ENCODE data around the gene OR2Z1.

The OR2Z1 gene, protein sequence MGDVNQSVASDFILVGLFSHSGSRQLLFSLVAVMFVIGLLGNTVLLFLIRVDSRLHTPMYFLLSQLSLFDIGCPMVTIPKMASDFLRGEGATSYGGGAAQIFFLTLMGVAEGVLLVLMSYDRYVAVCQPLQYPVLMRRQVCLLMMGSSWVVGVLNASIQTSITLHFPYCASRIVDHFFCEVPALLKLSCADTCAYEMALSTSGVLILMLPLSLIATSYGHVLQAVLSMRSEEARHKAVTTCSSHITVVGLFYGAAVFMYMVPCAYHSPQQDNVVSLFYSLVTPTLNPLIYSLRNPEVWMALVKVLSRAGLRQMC

DNA sequence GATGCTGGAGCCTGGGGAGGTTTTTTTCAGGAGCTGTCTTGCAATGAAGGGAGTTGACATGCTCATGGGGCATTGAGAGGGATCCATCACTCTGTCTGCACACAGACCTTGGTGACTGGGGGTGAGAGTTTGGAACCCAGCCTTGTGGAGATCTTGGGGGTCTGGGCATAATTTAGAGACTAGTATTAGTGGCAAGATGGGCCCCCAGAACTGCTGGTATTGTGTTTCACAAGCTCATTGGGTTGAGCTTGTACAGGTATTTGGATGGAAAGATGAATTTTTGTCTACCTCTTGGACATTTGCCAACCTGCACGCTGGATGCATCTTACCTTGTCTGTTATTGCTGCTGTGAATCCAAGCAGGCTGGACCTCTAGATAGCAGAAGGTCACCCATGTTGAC, at the start of gene OR2Z1:
OR2Z1 (plus strand) TSS at position 301 of the 400 bp plus-strand sequence. CDS start 9,395 bp downstream, outside the sequence.
- TF ChIP-seq, protein P1, sequence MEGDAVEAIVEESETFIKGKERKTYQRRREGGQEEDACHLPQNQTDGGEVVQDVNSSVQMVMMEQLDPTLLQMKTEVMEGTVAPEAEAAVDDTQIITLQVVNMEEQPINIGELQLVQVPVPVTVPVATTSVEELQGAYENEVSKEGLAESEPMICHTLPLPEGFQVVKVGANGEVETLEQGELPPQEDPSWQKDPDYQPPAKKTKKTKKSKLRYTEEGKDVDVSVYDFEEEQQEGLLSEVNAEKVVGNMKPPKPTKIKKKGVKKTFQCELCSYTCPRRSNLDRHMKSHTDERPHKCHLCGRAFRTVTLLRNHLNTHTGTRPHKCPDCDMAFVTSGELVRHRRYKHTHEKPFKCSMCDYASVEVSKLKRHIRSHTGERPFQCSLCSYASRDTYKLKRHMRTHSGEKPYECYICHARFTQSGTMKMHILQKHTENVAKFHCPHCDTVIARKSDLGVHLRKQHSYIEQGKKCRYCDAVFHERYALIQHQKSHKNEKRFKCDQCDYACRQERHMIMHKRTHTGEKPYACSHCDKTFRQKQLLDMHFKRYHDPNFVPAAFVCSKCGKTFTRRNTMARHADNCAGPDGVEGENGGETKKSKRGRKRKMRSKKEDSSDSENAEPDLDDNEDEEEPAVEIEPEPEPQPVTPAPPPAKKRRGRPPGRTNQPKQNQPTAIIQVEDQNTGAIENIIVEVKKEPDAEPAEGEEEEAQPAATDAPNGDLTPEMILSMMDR (IDR thresholded peaks at IDR 0.05; ENCODE audit: low read depth, low read length), result no peak
- no peak within 1 kb of the TSS for H3K4me3 ChIP-seq (ENCODE audit: low read depth, low read length)

DNA sequence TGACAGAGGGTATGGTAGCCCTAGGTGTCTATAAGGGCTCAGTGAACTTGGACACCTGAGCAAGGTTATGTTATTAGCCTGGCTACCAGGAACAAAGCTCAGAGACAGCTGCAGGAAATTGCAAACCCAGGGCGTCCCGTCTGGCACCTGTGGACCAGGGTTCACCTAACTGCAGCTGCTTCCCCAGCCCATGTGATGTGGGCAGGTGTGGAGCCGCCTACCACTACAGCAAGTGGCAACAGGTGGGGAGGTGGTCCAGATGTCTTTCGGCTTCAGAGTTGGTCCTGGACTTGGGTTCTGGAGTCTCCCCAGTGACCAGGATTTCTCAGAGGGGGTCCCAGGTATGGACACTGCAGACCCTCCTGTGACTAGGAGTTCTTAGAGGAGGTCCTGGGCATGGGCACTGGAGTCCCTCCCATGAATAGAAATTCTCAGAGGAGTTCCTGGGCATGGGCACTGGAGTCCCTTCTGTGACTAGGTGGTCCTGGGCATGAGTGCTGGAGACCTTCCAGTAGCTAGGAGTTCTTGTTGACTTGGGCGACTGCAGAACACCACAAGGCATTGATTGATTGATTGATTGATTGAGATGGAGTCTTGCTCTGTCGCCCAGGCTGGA, 48.0 kb upstream of the OR2Z1 start:
- TF ChIP-seq, protein P1 (IDR thresholded peaks at IDR 0.05; ENCODE audit: low read depth, low read length), result no peak
- H3K4me3 ChIP-seq (ENCODE audit: low read depth, low read length), result no peak overlapping the region

DNA sequence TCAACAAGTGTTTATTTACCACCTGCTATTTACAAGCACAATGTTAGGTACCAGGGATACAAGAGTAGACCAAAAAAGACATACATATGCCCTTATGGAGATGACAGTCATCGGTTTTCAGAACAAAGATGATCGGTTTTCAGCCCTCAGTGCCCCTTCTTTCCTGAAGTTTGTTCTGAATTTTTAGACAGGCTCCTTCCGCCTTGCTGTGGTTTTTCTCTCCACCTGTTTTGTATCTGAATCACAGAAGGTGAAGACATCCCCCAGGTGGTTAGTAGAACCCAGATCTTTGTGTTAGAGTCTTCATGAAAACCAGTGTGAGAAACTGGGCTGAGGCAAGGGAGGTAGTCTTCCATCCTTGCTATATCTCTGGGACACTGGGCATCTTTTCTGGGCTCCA, 46.4 kb upstream of the OR2Z1 start:
- TF ChIP-seq, protein P1 (IDR thresholded peaks at IDR 0.05; ENCODE audit: low read depth, low read length), result no peak
- no peak overlapping the region for H3K4me3 ChIP-seq (ENCODE audit: low read depth, low read length)

DNA sequence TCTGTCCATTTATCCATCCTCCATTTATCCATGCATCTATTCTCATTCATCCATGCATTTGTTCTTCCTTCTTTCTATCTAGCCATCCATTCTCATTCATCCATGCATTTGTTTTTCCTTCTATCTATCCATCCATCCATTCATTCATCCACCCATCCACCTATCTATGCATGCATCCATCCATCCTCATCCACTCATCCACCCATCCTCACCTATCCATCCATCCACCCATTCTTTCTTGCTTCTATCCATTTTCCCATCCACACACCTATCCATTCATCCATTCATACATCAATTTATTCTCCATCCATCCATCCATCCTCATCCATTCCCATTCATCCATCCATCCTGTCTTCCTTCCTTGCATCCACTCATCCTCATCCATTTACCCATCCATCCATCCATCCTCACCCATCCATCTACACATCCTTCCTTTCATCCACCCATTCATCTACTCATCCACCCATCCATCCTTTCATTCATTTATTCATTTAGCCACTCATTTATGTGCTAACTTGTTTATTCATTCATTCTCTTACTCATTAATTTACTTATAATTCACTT, 43.1 kb upstream of the OR2Z1 start:
- TF ChIP-seq, protein P1 (IDR thresholded peaks at IDR 0.05; ENCODE audit: low read depth, low read length), result no peak
- H3K4me3 ChIP-seq (ENCODE audit: low read depth, low read length), result no peak overlapping the region

DNA sequence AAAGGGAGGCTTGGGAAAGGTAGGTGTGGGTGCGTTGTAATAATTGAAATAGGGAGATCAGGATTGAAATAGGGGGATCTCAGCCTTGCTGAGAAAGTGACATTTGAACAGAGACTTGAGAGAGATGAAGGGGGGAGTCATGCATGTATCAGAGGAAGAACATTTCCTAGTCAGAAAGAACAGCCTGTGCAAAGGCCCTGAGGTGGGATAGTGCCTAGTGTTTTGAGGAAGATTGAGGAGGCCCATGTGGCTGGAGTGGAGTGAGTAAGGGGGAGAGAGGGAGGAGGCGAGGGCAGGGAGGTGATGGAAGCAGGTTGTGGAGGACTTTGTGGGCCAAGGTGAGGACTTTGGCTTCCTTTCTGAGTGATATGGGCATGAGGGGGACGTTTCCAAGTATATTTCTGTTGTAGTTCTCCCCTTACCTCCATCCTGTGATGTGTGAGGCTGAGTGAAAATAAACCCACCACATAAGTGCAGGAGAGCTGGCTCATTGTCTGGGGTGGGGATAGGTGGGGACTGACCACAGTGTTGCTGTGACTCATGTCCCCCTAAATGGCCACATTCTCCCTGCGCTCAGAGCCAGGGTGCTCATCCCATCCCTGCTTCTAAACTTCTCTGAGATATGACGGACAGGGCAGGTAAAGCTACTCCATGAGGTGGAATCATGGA, 40.6 kb upstream of the OR2Z1 start:
- no peak overlapping the region for H3K4me3 ChIP-seq (ENCODE audit: low read depth, low read length)
- TF ChIP-seq, protein P1 (IDR thresholded peaks at IDR 0.05; ENCODE audit: low read depth, low read length), result no peak

DNA sequence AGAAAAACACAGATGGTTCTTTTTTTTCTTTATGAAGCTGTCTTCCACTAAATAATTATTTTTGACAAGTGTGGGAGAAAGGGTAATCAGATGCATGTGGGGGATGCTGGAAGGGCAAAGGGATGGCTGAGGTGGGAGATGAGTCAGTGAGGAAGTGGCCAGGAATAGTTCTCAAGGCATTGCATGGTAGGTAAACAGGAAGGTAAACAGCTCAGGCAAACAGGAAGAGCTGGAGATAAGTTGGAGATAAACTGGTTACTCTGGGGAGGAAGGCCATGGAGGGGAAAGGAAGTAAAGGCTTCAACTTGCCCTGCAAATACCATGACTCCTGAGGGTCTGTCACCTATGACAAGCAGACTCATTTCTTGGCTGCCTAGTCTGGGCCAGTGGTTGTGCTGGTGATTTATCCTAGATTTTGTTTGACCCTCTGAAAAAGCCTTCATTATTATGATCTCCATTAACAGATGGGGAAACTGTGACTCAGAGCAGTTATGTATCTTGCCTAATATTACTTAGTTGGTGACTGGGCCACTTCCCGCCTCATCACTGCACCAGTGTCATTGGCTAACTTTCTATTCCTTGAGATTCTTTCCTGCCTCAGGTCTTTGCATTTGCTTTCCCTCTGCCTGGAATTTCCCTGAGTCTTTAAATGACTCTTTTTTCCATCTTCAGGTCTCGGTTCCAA, 39.9 kb upstream of the OR2Z1 start:
- no peak overlapping the region for H3K4me3 ChIP-seq (ENCODE audit: low read depth, low read length)
- TF ChIP-seq, protein P1 (IDR thresholded peaks at IDR 0.05; ENCODE audit: low read depth, low read length), result no peak
